Astrocyte of the cerebellum (primary cell): Measurements from ENCODE around the gene MPC1.

Experiments used
- DNase-seq: peaks from one replicate; pipeline ENCODE4 v3.0.0-alpha.2; 2011; ENCODE audit warnings: low read depth
- H3K4me3 ChIP-seq: 2 replicates; pipeline ENCODE4 v1.5.1; 2011; ENCODE audit warnings: mild to moderate bottlenecking, low read depth, low read length, moderate library complexity
- in situ Hi-C: cut with HindIII; loops from 2 replicates; pipeline ENCODE4 v1.10.0; 2017; ENCODE audit warnings: low sequenced_read_pairs
- TF ChIP-seq, protein P1 (sequence below): IDR thresholded peaks from 2 replicates; pipeline ENCODE4 v1.5.1; 2012; ENCODE audit warnings: low read length, low read depth, moderate library complexity, mild to moderate bottlenecking; ENCODE audit errors: missing control alignments

The MPC1 gene

DNA sequence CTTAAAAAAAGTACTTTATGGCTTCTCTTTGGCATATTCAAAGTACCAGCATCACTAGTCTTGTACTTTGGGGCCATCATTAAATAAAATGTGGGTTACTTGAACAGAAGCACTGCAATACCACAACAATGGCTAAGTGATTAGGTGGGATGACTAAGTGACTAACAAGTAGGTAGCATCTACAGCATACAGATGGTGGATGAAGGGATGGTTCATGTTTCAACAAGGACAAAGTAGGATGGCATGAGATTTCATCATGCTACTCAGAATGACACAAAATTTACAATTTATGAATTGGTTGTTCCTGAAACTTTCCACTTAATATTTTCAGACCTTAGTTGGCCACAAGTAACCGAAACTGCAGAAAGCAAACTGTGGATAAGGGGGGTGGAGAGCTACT lies 7.7 kb downstream of the MPC1 start:
- no peak overlapping the region for H3K4me3 ChIP-seq
- in situ Hi-C loops = no loop called here
- no peak for DNase-seq
- TF ChIP-seq, protein P1, sequence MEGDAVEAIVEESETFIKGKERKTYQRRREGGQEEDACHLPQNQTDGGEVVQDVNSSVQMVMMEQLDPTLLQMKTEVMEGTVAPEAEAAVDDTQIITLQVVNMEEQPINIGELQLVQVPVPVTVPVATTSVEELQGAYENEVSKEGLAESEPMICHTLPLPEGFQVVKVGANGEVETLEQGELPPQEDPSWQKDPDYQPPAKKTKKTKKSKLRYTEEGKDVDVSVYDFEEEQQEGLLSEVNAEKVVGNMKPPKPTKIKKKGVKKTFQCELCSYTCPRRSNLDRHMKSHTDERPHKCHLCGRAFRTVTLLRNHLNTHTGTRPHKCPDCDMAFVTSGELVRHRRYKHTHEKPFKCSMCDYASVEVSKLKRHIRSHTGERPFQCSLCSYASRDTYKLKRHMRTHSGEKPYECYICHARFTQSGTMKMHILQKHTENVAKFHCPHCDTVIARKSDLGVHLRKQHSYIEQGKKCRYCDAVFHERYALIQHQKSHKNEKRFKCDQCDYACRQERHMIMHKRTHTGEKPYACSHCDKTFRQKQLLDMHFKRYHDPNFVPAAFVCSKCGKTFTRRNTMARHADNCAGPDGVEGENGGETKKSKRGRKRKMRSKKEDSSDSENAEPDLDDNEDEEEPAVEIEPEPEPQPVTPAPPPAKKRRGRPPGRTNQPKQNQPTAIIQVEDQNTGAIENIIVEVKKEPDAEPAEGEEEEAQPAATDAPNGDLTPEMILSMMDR = no peak

DNA sequence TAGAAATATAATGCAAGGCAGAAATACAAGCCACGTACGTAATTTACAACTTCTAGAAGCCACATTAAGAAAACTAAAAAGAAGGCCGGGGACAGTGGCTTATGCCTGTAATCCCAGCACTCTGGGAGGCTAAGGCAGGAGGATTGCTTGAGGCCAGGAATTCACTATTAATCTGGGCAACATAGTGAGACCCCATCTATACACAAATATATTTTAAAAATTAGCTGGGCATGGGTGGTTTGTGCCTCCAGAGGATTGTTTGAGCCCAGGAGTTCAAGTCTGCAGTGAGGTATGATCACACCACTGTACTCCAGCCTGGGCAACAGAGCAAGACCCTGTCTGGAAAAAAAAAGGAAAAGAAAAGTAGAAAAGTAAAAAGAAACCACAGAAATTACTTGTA lies 12.3 kb downstream of the MPC1 start:
- TF ChIP-seq, protein P1 = no peak
- H3K4me3 ChIP-seq = no peak overlapping the region
- no peak for DNase-seq
- in situ Hi-C loops = no loop called here

- DNase-seq = no peak
- no peak overlapping the region for H3K4me3 ChIP-seq
- in situ Hi-C loops = no loop called here
- TF ChIP-seq, protein P1 = no peak
These were observed 13.0 kb downstream of the MPC1 start for GRCh38 chr6:166369782-166370181.

GRCh38 chr6:166366921-166367320 lies 15.8 kb downstream of the MPC1 start:
- H3K4me3 ChIP-seq = no peak overlapping the region
- TF ChIP-seq, protein P1 = no peak
- in situ Hi-C loops = no loop called here
- DNase-seq = no peak

- no peak for DNase-seq
- TF ChIP-seq, protein P1 = no peak
- no peak overlapping the region for H3K4me3 ChIP-seq
- in situ Hi-C loops = no loop called here
These were observed 16.9 kb downstream of the MPC1 start for GRCh38 chr6:166365806-166366205.

- DNase-seq = peak; percentile 67
- in situ Hi-C loops = no loop called here
These were observed 17.5 kb downstream of the MPC1 start for GRCh38 chr6:166365221-166365620.

More at GRCh38 chr6:166365221-166365620, 17.5 kb downstream of the MPC1 start:
- TF ChIP-seq, protein P1 = no peak
- no peak overlapping the region for H3K4me3 ChIP-seq
